Heart left ventricle (tissue), 16 donors: ENCODE measurements around the gene NEK4. TPM values are rescaled to one million over a fixed set of nuclear protein-coding genes. Genes with fewer than 3 reads are reported as not detected.

Source experiments
- ATAC-seq, 4 donors: fragments of 200-7000 bp; cut with Tn5 transposase; one replicate each; pipeline ENCODE4 v1.9.1; 2020 to 2022; ENCODE audit warnings: moderate library complexity in 4 of 4, mild to moderate bottlenecking in 3 of 4, moderate number of reproducible peaks in 1 of 4
- DNase-seq, 5 donors: peaks; one replicate each; pipeline ENCODE4 v3.0.0-alpha.2; 2020
- H3K27ac ChIP-seq, 12 donors: fragments of 200-600 bp; sonication (generic) in 4 of 12; one replicate each; pipeline versions ENCODE4 v1.5.0 to v1.8.0; 2016 to 2022; ENCODE audit warnings: mild to moderate bottlenecking in 2 of 12
- H3K27me3 ChIP-seq, 9 donors: fragments of 200-600 bp; sonication (generic) in 2 of 9; one replicate each; pipeline versions ENCODE4 v1.5.1 to v1.8.0; 2016 to 2022; ENCODE audit warnings: mild to moderate bottlenecking in 3 of 9
- H3K36me3 ChIP-seq, 9 donors: fragments of 200-600 bp; sonication (generic) in 2 of 9; one replicate each; pipeline versions ENCODE4 v1.5.0 to v1.8.0; 2018 to 2022; ENCODE audit warnings: mild to moderate bottlenecking in 2 of 9
- H3K4me1 ChIP-seq, 12 donors: fragments of 200-600 bp; sonication (generic) in 4 of 12; one replicate each; pipeline versions ENCODE4 v1.5.0 to v1.8.0; 2016 to 2022; ENCODE audit warnings: mild to moderate bottlenecking in 3 of 12
- H3K4me3 ChIP-seq, 12 donors: fragments of 200-600 bp; sonication (generic) in 4 of 12; one replicate each; pipeline versions ENCODE4 v1.5.0 to v1.8.0; 2017 to 2022; ENCODE audit warnings: mild to moderate bottlenecking in 9 of 12, moderate library complexity in 4 of 12
- H3K9me3 ChIP-seq, 12 donors: fragments of 200-600 bp; sonication (generic) in 4 of 12; one replicate each; pipeline versions ENCODE4 v1.5.0 to v1.8.0; 2016 to 2022; ENCODE audit warnings: mild to moderate bottlenecking in 1 of 12
- CTCF ChIP-seq, 12 donors: fragments of 200-600 bp; sonication (generic) in 4 of 12; IDR thresholded peaks; one replicate each; pipeline versions ENCODE4 v1.5.0 to v1.8.0; 2018 to 2022; ENCODE audit warnings: antibody characterized with exemption in 12 of 12, mild to moderate bottlenecking in 5 of 12
- POLR2A ChIP-seq, 2 donors: fragments of 450-650 bp; IDR thresholded peaks; one replicate each; pipeline ENCODE4 v1.6.1; 2017; ENCODE audit warnings: antibody characterized with exemption in 2 of 2, mild to moderate bottlenecking in 2 of 2, moderate library complexity in 2 of 2
- WGBS, 4 donors: extraction: QIAGEN DNeasy Blood & Tissue Kit in 2 of 4; methylation state at CpG; one replicate each; pipeline versions ENCODE4 v1.1.5 to v1.1.7; 2013 to 2018; 5-methylcytosine and 5-hydroxymethylcytosine counted together
- intact Hi-C, 10 donors: fragments of 100-400 bp; cut with DNase I; formaldehyde crosslinking; loops; one replicate each; pipeline versions ENCODE4 v1.11.1 to v1.14.2; 2022
- polyA plus RNA-seq, 2 donors: library from polyadenylated mRNA; stranded (reverse); fragments of 200-250 nt; gene quantifications; one replicate each; pipeline ENCODE4 v1.2.3, GENCODE V29; 2013
- total RNA-seq, 9 donors: library from RNA; depleted of rRNA in 2 of 9; stranded (reverse); fragments of >200 nt in 2 of 9; fragmentation: NEBNext Ultra II Directional in 3 of 9; extraction: Animal tissue kit (Norgen Biotek cat#: 25700) in 3 of 9; gene quantifications; one replicate each; pipeline versions ENCODE4 v1.1.0 to v1.2.4, GENCODE V29; 2016 to 2023
- donor health status: ischemic (EF 13 %, LVEDD 7.1; RV severe dilation, severe dysfunction).
- donor health status: healthy with polysubstance abuse.
- donor health status: DM: no; HTN: yes; CAD: no.
- donor health status: DM: no; HTN: no; CAD: no.
- donor health status: ischemic (EF 25% LVEDD 6.9; RV normal size, moderate dysfunction).
- donor health status: ischemic (EF 25% LVEDD 5.7; RV mildly dilated, moderate dysfunction).
- donor health status: healthy.
- donor health status: DM: yes; HTN: yes; CAD: no.
- donor health status: ischemic (EF 35%, LVEDD 5.7; RV mildly dilated, moderate dysfunction).
- donor health status: nonischemic (EF 11% LVEDD 7.7; RV severe dilation, severe dysfunction).
- donor health status: DM: yes; HTN: yes; CAD: no.
- donor health status: PGD.
- donor health status: ischemic (EF 29% LVEDD 5.4; RV normal size, mild dysfunction).
- donor health status: nonischemic (EF 23%, LVEDD 6.1; RV moderate dilation, normal function).

The NEK4 gene
- total and polyA plus RNA-seq, 11 donors = 2.7 to 21.5 (median 14.6) TPM

- H3K4me3 ChIP-seq = no peak overlapping the region
- ATAC-seq = no peak
- intact Hi-C loops = no loop called here
These were observed 20.6 kb upstream of the NEK4 start for GRCh38 chr3:52791366-52791765.

GRCh38 chr3:52790741-52791140 is 20.0 kb upstream of the NEK4 start:
- no peak for TF ChIP-seq POLR2A (IDR thresholded peaks at IDR 0.05)
- TF ChIP-seq CTCF (IDR thresholded peaks at IDR 0.05) = no peak
- intact Hi-C loops = no loop called here

More at GRCh38 chr3:52791366-52791765, 20.6 kb upstream of the NEK4 start:
- no peaks in the 10 kb centered on the region for H3K27me3 ChIP-seq
- TF ChIP-seq CTCF (IDR thresholded peaks at IDR 0.05) (no peak), POLR2A (IDR thresholded peaks at IDR 0.05) (no peak)
- H3K9me3 ChIP-seq = no peaks in the 10 kb centered on the region
- no peak overlapping the region for H3K27ac ChIP-seq
- 77 to 84% (median 79%) methylated on average over 11 to 12 of the region's 12 CpGs for WGBS, 4 donors
- no peaks in the 10 kb centered on the region for H3K36me3 ChIP-seq
- peak in 1 of 5 donors; percentile 14 for DNase-seq
- H3K4me1 ChIP-seq = no peaks in the 10 kb centered on the region

GRCh38 chr3:52790337-52790736 is 19.6 kb upstream of the NEK4 start:
- peak in 2 of 5 donors; percentile 2 to 23 for DNase-seq
- no peaks in the 10 kb centered on the region for H3K4me1 ChIP-seq
- ATAC-seq = no peak
- no peaks in the 10 kb centered on the region for H3K27me3 ChIP-seq
- 81 to 93% (median 84%) methylated on average over 7 of the region's 7 CpGs for WGBS, 4 donors
- no peak overlapping the region for H3K4me3 ChIP-seq
- H3K36me3 ChIP-seq = no peaks in the 10 kb centered on the region
- H3K9me3 ChIP-seq = no peaks in the 10 kb centered on the region
- no peak for TF ChIP-seq POLR2A (IDR thresholded peaks at IDR 0.05)
- no peak for TF ChIP-seq CTCF (IDR thresholded peaks at IDR 0.05)
- H3K27ac ChIP-seq = no peak overlapping the region
- intact Hi-C loops = no loop called here

More at GRCh38 chr3:52790741-52791140, 20.0 kb upstream of the NEK4 start:
- DNase-seq (peak in 2 of 5 donors; percentile 13 to 23), ATAC-seq (no peak)
- no peak overlapping the region for H3K4me3 ChIP-seq
- no peak overlapping the region for H3K27ac ChIP-seq
- H3K36me3 ChIP-seq = no peaks in the 10 kb centered on the region
- no peaks in the 10 kb centered on the region for H3K4me1 ChIP-seq
- 88 to 92% (median 89%) methylated on average over 8 to 13 of the region's 13 CpGs for WGBS, 4 donors
- no peaks in the 10 kb centered on the region for H3K9me3 ChIP-seq
- no peaks in the 10 kb centered on the region for H3K27me3 ChIP-seq

- TF ChIP-seq CTCF (IDR thresholded peaks at IDR 0.05) (no peak), POLR2A (IDR thresholded peaks at IDR 0.05) (no peak)
- DNase-seq = peak in 2 of 5 donors; percentile 18 to 51
- Histone ChIP-seq H3K4me3 (no peak overlapping the region), H3K4me1 (no peaks in the 10 kb centered on the region), H3K9me3 (no peaks in the 10 kb centered on the region), H3K27ac (no peak overlapping the region), H3K27me3 (no peaks in the 10 kb centered on the region), H3K36me3 (no peaks in the 10 kb centered on the region)
- intact Hi-C loops = no loop called here
- WGBS, 4 donors = 90 to 93% (median 92%) methylated on average over 6 of the region's 6 CpGs
- ATAC-seq = no peak
These were observed 19.0 kb upstream of the NEK4 start for GRCh38 chr3:52789746-52790040.
